ENCODE measurements around the gene PCDHGA4. TPM values are rescaled to one million over a fixed set of nuclear protein-coding genes. Genes with fewer than 3 reads are reported as not detected.
"Not testable (repeated sequence)": the region's sequence is repeated elsewhere in the genome, so short reads cannot be mapped to it uniquely, and the experiment has no call there.

PCDHGA4 gene
- 1 to 10 TPM; 1.1 to 1.8 (median 1.3) TPM for polyA plus RNA-seq (ENCODE audit: insufficient read length in 10 of 10)
- long read RNA-seq, donor 1, result 0 reads
- long read RNA-seq, donor 2, result 0 reads
- long read RNA-seq, donor 3, result 0 reads
- long read RNA-seq, donor 4, result 0 reads
- long read RNA-seq, donor 5, partial matches to known transcripts, result 0 of 1 reads
- long read RNA-seq, donor 5, other reads (novel, unspliced or antisense), result 0 of 1 reads
- long read RNA-seq, donor 6, result 0 reads
- long read RNA-seq, donor 7, full-length matches to known transcripts, result 1 of 1 reads
- long read RNA-seq, donor 7, partial matches to known transcripts, result 0 of 1 reads
- long read RNA-seq, donor 7, other reads (novel, unspliced or antisense), result 0 of 1 reads
- long read RNA-seq, donor 8, partial matches to known transcripts, result 0 of 1 reads
- long read RNA-seq, donor 8, other reads (novel, unspliced or antisense), result 0 of 1 reads
- long read RNA-seq, donor 9, result 0 reads

DNA sequence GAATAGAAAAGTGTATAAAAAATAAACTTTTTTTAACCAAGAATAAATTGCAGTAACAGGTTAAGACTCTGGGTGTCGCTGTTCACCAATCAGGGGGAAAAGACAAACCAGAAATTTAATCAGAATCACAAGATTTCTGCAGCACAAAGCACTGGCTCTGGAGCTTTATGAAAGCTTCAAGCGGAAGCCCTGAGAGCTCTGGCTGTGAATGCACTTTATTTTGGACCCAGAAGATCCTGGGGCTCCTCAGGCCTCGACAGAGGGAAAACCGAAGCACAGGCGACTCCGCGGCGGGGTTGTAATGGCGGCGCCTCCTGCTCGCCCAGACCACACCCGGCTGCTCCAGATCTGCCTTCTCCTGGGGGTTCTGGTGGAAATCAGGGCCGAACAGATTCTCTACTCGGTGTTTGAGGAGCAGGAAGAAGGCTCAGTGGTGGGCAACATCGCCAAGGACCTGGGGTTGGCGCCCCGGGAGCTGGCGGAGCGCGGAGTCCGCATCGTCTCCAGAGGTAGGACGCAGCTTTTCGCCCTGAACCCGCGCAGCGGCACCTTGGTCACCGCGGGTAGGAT, at the start of gene PCDHGA4:
TSS of gene PCDHGA4 (plus strand) at position 122 of the 570 bp plus-strand sequence. CDS start at position 209, 87 bp downstream.
- no peak for DNase-seq

GRCh38 chr5:141306630-141307029, 48.2 kb upstream of the PCDHGA4 start:
- DNase-seq, result no peak

- DNase-seq, result no peak
Measured at GRCh38 chr5:141313711-141314110, 41.1 kb upstream of the PCDHGA4 start.

DNA sequence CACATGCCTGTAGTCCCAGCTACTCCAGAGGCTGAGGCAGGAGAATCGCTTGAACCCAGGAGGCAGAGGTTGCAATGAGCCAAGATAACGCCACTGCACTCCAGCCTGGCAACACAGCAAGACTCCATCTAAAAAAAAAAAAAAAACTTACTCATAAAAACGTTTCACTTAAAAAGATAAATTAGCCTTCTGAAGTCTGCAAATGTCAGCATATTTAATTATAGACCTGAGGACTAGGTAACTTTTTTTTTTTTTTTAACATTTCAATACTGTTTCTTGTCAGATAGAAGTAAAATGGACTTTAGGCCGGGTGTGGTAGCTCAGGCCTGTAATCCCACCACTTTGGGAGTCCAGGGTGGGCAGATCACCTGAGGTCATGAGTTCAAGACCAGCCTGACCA, 37.9 kb upstream of the PCDHGA4 start:
- DNase-seq, result not testable (repeated sequence)

GRCh38 chr5:141319202-141319601, 35.6 kb upstream of the PCDHGA4 start:
- no peak for DNase-seq

- no peak for DNase-seq
Measured at GRCh38 chr5:141319699-141320098, 35.1 kb upstream of the PCDHGA4 start.

GRCh38 chr5:141320225-141321169, 34.3 kb upstream of the PCDHGA4 start, which contains the start of gene TAF7:
TSS of gene TAF7 (minus strand) at chr5:141320784. CDS start at chr5:141320044, 740 bp downstream.
- DNase-seq, result peak; percentile 91 to 97 (median 96)

DNA sequence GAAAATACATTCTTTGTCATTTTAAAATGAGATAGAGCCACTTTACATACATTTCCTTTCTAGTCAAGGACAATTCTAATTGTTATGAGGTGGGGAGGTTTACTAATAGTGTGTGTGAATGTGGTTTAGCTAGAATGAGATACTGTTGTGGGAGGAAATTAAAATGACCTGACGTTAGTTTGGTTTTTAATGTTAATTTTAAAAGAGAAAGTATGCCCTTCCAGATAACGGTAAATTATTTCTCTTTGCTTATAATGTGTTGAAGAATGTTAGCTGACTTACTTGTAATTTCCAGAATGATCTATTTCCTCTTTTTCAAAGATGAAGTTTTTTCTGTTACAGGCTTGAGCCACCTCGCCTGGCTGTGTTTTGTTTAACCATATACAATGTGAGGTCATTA, 32.6 kb upstream of the PCDHGA4 start:
- DNase-seq, result no peak

DNA sequence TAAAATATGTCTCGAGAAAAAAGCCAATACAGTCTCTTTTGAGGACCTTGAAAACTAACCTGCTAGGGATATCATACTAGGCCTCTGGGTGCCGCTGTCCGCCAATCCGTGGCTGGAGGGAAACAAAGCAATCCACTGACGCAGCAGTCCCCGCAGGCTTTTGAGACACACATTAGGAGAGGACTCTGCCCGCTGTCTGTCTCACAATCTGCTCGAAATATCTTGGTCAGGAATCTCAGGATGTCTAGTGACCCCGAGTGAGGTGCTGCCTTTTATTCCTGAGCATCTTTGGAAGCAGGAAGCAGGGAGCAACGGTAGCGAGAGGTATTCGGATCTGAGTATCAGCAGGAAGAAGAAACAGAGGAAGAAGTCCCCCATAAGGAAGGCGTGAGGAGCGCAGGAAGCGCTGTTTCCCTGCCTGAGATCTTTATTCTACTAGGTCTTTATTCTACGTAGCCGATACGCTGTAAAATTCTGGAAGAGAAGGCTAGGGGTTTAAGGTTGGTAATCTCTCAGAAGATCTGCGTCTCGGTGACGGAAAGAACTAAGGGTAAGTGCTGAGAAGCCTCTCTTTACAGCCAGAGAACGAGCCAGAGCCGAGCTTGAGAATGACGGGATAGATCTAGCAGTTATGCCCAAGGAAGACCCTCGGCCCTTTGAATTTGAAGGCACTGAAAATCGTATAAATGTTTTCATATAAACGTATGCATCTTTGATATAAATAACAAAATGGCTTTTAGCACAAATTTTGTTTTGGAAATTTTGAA, 28.6 kb upstream of the PCDHGA4 start:
- peak; percentile 37 to 53 (median 45) for DNase-seq

GRCh38 chr5:141328231-141328630, 26.6 kb upstream of the PCDHGA4 start:
- DNase-seq, result no peak

DNA sequence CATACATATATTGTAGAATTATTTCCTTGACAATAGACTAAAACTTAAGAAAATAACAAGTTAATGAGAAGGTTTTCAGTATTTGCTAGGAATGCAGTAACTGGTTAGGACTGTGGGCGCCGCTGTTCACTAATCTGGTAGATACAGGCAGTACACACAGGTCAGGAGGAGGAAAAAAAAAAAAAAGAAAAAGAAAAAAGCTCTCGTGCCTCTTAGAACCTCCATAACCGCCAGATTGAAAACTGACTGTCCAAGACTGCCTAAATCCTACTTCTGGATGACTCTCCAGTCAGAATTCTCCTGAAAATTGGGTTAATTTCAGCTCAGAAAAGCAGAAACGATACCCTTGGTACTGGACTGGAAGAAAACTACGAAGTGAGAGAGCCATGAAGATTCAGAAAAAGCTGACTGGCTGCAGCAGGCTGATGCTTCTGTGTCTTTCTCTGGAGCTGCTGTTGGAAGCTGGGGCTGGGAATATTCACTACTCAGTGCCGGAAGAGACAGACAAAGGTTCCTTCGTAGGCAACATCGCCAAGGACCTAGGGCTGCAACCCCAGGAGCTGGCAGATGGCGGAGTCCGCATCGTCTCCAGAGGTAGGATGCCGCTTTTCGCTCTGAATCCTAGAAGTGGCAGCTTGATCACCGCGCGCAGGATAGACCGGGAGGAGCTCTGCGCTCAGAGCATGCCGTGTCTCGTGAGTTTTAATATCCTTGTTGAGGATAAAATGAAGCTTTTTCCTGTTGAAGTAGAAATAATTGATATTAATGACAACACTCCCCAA, 24.3 kb upstream of the PCDHGA4 start, which contains the start of gene PCDHGA1:
TSS of gene PCDHGA1 (plus strand) at position 216 of the 782 bp plus-strand sequence.
- DNase-seq, result no peak

- DNase-seq, result not testable (repeated sequence)
Measured at GRCh38 chr5:141332571-141332970, 22.2 kb upstream of the PCDHGA4 start.

DNA sequence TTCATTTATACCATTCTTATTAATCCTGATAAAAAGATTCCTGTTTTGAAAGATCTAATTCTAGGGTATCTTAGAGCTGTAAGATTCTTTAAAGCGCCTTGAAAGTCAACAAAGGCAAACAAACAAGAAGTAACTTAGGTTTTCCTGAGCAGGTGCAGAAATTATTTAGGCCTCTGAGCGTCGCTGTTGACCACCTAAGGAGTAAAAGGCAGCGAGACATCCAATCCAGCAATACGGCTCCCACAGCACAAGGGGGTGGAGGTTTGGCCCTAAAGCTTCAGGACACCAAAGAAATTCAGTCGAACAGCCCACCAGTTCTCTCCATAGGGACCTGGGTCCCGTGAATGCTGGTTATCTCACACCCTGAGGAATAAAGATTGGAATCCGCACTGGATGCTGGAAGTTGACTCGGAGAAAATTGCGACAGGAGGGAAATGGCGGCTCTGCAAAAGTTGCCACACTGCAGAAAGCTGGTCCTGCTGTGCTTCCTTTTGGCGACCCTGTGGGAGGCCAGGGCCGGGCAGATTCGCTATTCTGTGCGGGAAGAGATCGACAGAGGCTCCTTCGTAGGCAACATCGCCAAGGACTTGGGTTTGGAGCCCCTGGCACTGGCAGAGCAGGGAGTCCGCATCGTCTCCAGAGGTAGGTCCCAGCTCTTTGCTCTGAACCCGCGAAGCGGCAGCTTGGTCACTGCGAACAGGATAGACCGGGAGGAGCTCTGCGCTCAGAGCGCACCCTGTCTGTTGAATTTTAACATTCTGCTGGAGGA, 16.1 kb upstream of the PCDHGA4 start, which contains the start of gene PCDHGA2:
TSS of gene PCDHGA2 (plus strand) at position 223 of the 769 bp plus-strand sequence.
- DNase-seq, result peak; percentile 19 to 53 (median 34)

DNA sequence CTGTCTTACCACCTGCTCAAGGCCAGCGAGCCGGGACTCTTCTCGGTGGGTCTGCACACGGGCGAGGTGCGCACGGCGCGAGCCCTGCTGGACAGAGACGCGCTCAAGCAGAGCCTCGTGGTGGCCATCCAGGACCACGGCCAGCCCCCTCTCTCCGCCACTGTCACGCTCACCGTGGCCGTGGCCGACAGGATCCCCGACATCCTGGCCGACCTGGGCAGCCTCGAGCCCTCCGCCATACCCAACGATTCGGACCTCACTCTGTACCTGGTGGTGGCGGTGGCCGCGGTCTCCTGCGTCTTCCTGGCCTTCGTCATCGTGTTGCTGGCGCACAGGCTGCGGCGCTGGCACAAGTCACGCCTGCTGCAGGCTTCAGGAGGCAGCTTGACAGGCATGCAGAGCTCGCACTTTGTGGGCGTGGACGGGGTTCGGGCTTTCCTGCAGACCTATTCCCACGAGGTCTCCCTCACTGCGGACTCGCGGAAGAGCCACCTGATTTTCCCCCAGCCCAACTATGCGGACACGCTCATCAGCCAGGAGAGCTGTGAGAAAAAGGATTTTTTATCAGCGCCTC, 14.0 kb upstream of the PCDHGA4 start:
- DNase-seq, result not testable (repeated sequence)

DNA sequence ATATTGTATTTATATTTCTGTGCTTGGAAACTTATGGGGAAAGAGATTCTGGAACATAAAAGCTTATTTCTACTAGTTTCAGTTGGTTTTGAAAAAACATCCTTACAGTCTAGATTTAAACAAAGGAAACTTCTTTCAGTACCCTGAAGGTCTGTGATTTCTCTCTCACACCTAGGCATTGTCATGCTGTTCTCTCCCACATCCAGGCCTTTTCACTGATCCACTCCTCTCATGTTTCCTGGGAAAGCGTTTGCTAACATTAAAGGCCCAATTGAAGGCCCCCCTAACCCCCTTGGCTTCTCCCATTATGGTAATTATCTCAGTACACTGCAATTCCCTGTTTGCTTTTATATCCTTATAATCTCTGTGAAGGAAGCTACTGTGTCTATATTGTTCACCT, 12.0 kb upstream of the PCDHGA4 start:
- DNase-seq, result no peak

DNA sequence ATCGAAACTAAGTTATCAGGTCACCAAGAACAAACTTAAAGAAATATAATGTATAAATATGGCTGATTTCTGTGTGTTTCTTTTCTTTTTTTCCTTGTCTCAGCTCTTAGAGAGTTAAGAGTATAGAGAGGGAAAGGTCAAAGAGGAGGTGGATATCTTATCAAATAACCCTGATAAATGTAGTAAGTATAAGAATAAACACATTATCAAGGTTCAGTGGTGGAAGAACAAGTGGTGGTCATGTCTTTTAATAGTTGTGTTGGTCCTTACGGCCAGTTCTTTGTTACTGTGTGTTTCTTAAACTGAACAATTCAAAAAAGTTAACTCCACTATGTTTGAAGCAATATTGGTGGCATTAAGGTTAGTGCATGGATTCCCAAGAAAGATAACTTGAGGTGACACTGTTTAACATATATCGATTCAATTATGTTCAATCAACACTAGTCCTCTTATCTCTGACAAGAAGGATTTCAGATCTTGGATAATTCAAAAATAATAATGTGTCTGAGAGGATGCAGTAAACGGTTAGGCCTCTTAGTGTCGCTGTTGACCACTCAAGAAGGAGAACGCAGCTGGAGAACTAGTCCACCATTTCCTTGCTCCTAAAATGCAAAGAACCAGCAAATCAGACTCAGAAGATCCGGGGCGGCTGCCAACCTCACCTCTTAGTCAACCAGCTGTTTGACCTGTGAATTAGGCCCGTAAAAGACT, 11.4 kb upstream of the PCDHGA4 start, which contains the start of gene PCDHGA3:
TSS of gene PCDHGA3 (plus strand) at position 588 of the 711 bp plus-strand sequence. CDS start 205 bp downstream, outside the sequence.
- peak in 1 of 3 donors; percentile 14 for DNase-seq

GRCh38 chr5:141343953-141344463, 10.8 kb upstream of the PCDHGA4 start:
- DNase-seq, result peak in 1 of 3 donors; percentile 17

GRCh38 chr5:141345327-141345726, 9.5 kb upstream of the PCDHGA4 start:
- DNase-seq, result no peak
